Measurements from ENCODE around the gene CYP26B1.
A peak's percentile ranks its signal among the peaks of the same experiment; 100 is the strongest.

CYP26B1 gene

DNA sequence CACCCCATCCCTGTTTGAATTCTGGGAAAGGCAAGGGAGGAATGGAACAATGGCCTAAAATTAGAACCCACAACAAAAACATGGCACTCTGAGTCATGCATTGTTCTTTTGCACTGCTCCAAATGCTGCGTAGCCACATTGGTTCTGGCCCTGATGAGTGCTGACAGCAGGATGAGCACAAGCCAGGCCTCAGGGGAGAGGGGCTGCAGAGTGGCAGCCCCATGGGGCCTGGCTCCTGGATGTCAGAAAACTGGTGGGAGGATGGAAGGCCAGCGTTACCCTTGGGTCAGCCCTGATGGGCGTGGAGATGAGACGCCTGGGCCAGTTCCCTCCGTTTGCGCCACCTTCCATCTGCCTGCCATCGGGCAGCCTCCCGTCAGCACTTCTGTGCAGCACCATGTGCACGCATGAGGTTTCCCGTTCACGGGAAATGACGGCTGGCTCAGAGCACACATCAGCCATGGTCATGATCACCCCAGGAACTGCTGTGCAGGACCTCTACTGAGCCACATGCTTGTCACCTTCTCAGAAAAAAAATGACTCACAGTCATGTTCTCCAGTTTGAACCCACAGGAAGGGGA is 65.6 kb downstream of the CYP26B1 start:
- DNase-seq (ENCODE audit: low read depth), result peak; percentile 62

DNA sequence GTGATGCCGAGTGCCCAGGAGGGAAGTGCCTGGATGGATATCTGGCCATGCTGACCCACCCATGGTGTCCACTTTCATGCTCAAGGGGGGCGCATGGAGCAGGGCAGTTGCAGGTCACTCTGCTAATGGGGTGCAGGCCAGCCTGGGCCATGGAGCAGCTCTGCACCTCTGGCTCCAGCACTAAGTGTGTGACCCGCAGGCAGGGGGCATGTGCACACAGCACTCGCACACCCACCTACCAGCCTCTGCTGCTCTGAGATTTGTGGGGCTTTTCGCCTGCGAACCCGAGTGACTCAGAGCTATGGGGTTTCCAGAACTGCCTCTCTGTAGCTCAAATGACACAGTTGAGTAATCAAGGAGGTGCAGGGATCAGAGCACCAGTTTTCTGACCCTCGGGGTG is 66.2 kb downstream of the CYP26B1 start:
- peak; percentile 53 for DNase-seq (ENCODE audit: low read depth)

- DNase-seq (ENCODE audit: low read depth), result no peak
Observed at GRCh38 chr2:72080286-72081145, 67.1 kb downstream of the CYP26B1 start.
